ENCODE data around the gene KCNQ4. TPM values are rescaled to one million over a fixed set of nuclear protein-coding genes. Genes with fewer than 3 reads are reported as not detected.
A peak's percentile ranks its signal among the peaks of the same experiment; 100 is the strongest.

The KCNQ4 gene
- total and polyA plus RNA-seq, 2 experiments from 2014 or later: 1.3 to 3.0 TPM

- ATAC-seq (no peak), DNase-seq (ENCODE audit: low spot score) (peak; percentile 28)
- H3K4me2 ChIP-seq: no peak overlapping the region
- no peaks in the 10 kb centered on the region for H4K20me1 ChIP-seq (replicated peaks; ENCODE audit: insufficient read depth)
- H3K27ac ChIP-seq (ENCODE audit: low read depth): no peak overlapping the region
- no peaks in the 10 kb centered on the region for H3K9me2 ChIP-seq (ENCODE audit: insufficient read depth)
- H3K79me2 ChIP-seq (replicated peaks; ENCODE audit: insufficient read depth): no peaks in the 10 kb centered on the region
- Mint-ChIP-seq H3K4me1 (peaks cover 7% of the 10 kb centered on the region; the same call in 2 of the 3 replicates), H3K4me3 (no peak overlapping the region), H3K36me3 (ENCODE audit: low read depth) (peaks cover 2% of the 10 kb centered on the region; the same call in 1 of the 3 replicates), H3K27ac (no peak overlapping the region), H3K27me3 (ENCODE audit: insufficient read depth, low read depth, poor library complexity) (peaks cover 4% of the 10 kb centered on the region), H3K9me3 (no peaks in the 10 kb centered on the region)
- H3K36me3 ChIP-seq (ENCODE audit: insufficient read depth): no peaks in the 10 kb centered on the region
- no peaks in the 10 kb centered on the region for H3F3A ChIP-seq (replicated peaks; ENCODE audit: low read depth)
- TF ChIP-seq POLR2AphosphoS5 (IDR thresholded peaks at IDR 0.05; ENCODE audit: low read depth) (no peak), ZNF331 (CRISPR knock-in tag; IDR thresholded peaks at IDR 0.05; ENCODE audit: low read depth) (no peak), CREB1 (CRISPR knock-in tag; IDR thresholded peaks at IDR 0.05; ENCODE audit: low read depth) (no peak), CTCF (conservative IDR thresholded peaks at IDR 0.05; ENCODE audit: low read depth in 2 of 2) (no peak), NANOG (IDR thresholded peaks at IDR 0.05; ENCODE audit: borderline replicate concordance) (no peak), STAT1 (IDR thresholded peaks at IDR 0.05; ENCODE audit: unreplicated experiment) (no peak)
- TF ChIP-seq, protein P1, sequence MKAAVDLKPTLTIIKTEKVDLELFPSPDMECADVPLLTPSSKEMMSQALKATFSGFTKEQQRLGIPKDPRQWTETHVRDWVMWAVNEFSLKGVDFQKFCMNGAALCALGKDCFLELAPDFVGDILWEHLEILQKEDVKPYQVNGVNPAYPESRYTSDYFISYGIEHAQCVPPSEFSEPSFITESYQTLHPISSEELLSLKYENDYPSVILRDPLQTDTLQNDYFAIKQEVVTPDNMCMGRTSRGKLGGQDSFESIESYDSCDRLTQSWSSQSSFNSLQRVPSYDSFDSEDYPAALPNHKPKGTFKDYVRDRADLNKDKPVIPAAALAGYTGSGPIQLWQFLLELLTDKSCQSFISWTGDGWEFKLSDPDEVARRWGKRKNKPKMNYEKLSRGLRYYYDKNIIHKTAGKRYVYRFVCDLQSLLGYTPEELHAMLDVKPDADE (IDR thresholded peaks at IDR 0.05): no peak
- H3K4me3 ChIP-seq: no peak overlapping the region
- no peak overlapping the region for H2AFZ ChIP-seq
- no peaks in the 10 kb centered on the region for H3K4me1 ChIP-seq (ENCODE audit: insufficient read depth)
- no peaks in the 10 kb centered on the region for H3K27me3 ChIP-seq (ENCODE audit: insufficient read depth)
Measured at GRCh38 chr1:40834968-40835545, 51.5 kb downstream of the KCNQ4 start.

- no peaks in the 10 kb centered on the region for H3K9me3 Mint-ChIP-seq
- H3F3A ChIP-seq (replicated peaks; ENCODE audit: low read depth): no peaks in the 10 kb centered on the region
- no peak overlapping the region for H2AFZ ChIP-seq
- peaks cover 2% of the 10 kb centered on the region; the same call in 1 of the 3 replicates for H3K36me3 Mint-ChIP-seq (ENCODE audit: low read depth)
- H3K9me2 ChIP-seq (ENCODE audit: insufficient read depth): no peaks in the 10 kb centered on the region
- H3K4me2 ChIP-seq: no peak overlapping the region
- H3K4me3 ChIP-seq: no peak overlapping the region
- no peaks in the 10 kb centered on the region for H3K79me2 ChIP-seq (replicated peaks; ENCODE audit: insufficient read depth)
- no peaks in the 10 kb centered on the region for H4K20me1 ChIP-seq (replicated peaks; ENCODE audit: insufficient read depth)
- DNase-seq (ENCODE audit: low spot score): no peak
- H3K27me3 Mint-ChIP-seq (ENCODE audit: insufficient read depth, low read depth, poor library complexity): peaks cover 4% of the 10 kb centered on the region
- H3K4me1 ChIP-seq (ENCODE audit: insufficient read depth): no peaks in the 10 kb centered on the region
- no peaks in the 10 kb centered on the region for H3K36me3 ChIP-seq (ENCODE audit: insufficient read depth)
- H3K27me3 ChIP-seq (ENCODE audit: insufficient read depth): no peaks in the 10 kb centered on the region
- H3K27ac ChIP-seq (ENCODE audit: low read depth): no peak overlapping the region
- no peak overlapping the region for H3K27ac Mint-ChIP-seq
- peaks cover 7% of the 10 kb centered on the region; the same call in 2 of the 3 replicates for H3K4me1 Mint-ChIP-seq
- no peak overlapping the region for H3K4me3 Mint-ChIP-seq
- ATAC-seq: no peak
- TF ChIP-seq NANOG (IDR thresholded peaks at IDR 0.05; ENCODE audit: borderline replicate concordance) (no peak), CREB1 (CRISPR knock-in tag; IDR thresholded peaks at IDR 0.05; ENCODE audit: low read depth) (no peak), POLR2AphosphoS5 (IDR thresholded peaks at IDR 0.05; ENCODE audit: low read depth) (no peak)
- TF ChIP-seq, protein P2, sequence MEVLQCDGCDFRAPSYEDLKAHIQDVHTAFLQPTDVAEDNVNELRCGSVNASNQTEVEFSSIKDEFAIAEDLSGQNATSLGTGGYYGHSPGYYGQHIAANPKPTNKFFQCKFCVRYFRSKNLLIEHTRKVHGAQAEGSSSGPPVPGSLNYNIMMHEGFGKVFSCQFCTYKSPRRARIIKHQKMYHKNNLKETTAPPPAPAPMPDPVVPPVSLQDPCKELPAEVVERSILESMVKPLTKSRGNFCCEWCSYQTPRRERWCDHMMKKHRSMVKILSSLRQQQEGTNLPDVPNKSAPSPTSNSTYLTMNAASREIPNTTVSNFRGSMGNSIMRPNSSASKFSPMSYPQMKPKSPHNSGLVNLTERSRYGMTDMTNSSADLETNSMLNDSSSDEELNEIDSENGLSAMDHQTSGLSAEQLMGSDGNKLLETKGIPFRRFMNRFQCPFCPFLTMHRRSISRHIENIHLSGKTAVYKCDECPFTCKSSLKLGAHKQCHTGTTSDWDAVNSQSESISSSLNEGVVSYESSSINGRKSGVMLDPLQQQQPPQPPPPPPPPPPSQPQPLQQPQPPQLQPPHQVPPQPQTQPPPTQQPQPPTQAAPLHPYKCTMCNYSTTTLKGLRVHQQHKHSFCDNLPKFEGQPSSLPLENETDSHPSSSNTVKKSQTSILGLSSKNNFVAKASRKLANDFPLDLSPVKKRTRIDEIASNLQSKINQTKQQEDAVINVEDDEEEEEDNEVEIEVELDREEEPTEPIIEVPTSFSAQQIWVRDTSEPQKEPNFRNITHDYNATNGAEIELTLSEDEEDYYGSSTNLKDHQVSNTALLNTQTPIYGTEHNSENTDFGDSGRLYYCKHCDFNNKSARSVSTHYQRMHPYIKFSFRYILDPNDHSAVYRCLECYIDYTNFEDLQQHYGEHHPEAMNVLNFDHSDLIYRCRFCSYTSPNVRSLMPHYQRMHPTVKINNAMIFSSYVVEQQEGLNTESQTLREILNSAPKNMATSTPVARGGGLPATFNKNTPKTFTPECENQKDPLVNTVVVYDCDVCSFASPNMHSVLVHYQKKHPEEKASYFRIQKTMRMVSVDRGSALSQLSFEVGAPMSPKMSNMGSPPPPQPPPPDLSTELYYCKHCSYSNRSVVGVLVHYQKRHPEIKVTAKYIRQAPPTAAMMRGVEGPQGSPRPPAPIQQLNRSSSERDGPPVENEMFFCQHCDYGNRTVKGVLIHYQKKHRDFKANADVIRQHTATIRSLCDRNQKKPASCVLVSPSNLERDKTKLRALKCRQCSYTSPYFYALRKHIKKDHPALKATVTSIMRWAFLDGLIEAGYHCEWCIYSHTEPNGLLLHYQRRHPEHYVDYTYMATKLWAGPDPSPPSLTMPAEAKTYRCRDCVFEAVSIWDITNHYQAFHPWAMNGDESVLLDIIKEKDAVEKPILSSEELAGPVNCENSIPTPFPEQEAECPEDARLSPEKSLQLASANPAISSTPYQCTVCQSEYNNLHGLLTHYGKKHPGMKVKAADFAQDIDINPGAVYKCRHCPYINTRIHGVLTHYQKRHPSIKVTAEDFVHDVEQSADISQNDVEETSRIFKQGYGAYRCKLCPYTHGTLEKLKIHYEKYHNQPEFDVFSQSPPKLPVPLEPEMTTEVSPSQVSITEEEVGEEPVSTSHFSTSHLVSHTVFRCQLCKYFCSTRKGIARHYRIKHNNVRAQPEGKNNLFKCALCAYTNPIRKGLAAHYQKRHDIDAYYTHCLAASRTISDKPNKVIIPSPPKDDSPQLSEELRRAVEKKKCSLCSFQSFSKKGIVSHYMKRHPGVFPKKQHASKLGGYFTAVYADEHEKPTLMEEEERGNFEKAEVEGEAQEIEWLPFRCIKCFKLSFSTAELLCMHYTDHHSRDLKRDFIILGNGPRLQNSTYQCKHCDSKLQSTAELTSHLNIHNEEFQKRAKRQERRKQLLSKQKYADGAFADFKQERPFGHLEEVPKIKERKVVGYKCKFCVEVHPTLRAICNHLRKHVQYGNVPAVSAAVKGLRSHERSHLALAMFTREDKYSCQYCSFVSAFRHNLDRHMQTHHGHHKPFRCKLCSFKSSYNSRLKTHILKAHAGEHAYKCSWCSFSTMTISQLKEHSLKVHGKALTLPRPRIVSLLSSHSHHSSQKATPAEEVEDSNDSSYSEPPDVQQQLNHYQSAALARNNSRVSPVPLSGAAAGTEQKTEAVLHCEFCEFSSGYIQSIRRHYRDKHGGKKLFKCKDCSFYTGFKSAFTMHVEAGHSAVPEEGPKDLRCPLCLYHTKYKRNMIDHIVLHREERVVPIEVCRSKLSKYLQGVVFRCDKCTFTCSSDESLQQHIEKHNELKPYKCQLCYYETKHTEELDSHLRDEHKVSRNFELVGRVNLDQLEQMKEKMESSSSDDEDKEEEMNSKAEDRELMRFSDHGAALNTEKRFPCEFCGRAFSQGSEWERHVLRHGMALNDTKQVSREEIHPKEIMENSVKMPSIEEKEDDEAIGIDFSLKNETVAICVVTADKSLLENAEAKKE (CRISPR knock-in tag; IDR thresholded peaks at IDR 0.05): no peak
- TF ChIP-seq, protein P1 (IDR thresholded peaks at IDR 0.05): no peak
Measured at GRCh38 chr1:40836283-40836682, 52.7 kb downstream of the KCNQ4 start.

Measured in GM23338 (cell line).